ENCODE data around the gene GID8. TPM values are rescaled to one million over a fixed set of nuclear protein-coding genes. Genes with fewer than 3 reads are reported as not detected.

The GID8 gene
- total and polyA plus RNA-seq, 4 donors, result 10.2 to 23.6 (median 14.6) TPM

- Histone ChIP-seq H3K9ac (ENCODE audit: low read depth in 1 of 2, low read length in 2 of 2) (no peak overlapping the region), H3K4me1 (ENCODE audit: control insufficient read depth in 4 of 4, insufficient read depth in 4 of 4, low read length in 3 of 4) (peaks cover 0 to 34% (median 27%) of the 10 kb centered on the region in 4 donors), H3K27ac (ENCODE audit: low read depth in 1 of 2, low read length in 2 of 2) (no peak overlapping the region), H3K27me3 (ENCODE audit: control insufficient read depth in 4 of 4, insufficient read depth in 4 of 4, low read length in 3 of 4) (no peaks in the 10 kb centered on the region), H3K4me3 (ENCODE audit: low read depth in 1 of 3, low read length in 3 of 3) (no peak overlapping the region), H3K9me3 (ENCODE audit: control insufficient read depth in 4 of 4, low read length in 3 of 4) (no peaks in the 10 kb centered on the region), H3K36me3 (ENCODE audit: control insufficient read depth in 4 of 4, insufficient read depth in 3 of 4, low read depth in 1 of 4, low read length in 3 of 4) (peaks cover 8 to 48% (median 15%) of the 10 kb centered on the region in 4 donors)
- no peak for DNase-seq (ENCODE audit: low spot score)
- 93% methylated on average over 36 of the region's 36 CpGs for WGBS
- TF ChIP-seq NR2F2 (IDR thresholded peaks at IDR 0.05), result no peak
- TF ChIP-seq HNF4G (IDR thresholded peaks at IDR 0.05), result no peak
- TF ChIP-seq FOXA1 (IDR thresholded peaks at IDR 0.05), result no peak
- TF ChIP-seq TAF1 (conservative IDR thresholded peaks at IDR 0.05), result no peak
- TF ChIP-seq SP1 (IDR thresholded peaks at IDR 0.05), result no peak
- no peak for TF ChIP-seq MAX (IDR thresholded peaks at IDR 0.05)
Observed at GRCh38 chr20:62957136-62958117, 19.5 kb downstream of the GID8 start.

DNA sequence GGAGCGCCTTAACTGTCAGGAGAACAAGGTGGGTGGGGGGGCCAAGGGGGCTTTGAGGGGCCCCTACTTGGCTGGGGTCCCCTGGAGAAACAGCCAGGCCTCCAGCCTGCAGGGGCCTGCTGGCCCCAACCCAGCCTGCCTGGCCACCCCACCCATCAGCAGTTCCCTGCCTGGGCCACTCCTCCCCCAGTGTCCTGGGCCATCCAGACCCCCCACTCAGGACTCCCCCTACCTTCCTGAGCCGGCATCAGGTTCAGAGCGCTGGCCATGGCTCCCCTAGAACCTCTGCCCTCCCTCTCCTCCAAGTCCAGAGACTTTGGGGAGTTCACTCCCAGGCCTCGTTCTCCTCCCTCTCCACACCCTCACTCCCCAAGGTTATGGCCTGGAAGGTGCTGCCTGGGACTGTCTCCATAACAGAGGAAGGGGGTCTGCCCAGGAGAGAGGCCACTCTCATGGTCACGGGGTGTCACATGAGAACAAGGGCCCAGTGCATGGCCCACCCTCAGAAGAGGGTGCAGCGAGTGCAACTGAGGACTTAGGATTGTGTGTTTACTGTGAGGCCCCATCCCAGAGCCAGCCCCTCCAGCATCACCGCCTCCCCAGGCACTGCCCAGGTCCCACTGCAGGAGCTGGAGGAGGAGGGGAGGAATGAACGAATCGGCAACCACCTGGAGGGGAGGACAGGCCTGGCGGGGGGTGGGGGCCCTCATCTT, 20.6 kb downstream of the GID8 start:
- no peak overlapping the region for H3K9ac ChIP-seq (ENCODE audit: low read depth in 1 of 2, low read length in 2 of 2)
- no peak for TF ChIP-seq YY1 (IDR thresholded peaks at IDR 0.05)
- TF ChIP-seq, protein P1, sequence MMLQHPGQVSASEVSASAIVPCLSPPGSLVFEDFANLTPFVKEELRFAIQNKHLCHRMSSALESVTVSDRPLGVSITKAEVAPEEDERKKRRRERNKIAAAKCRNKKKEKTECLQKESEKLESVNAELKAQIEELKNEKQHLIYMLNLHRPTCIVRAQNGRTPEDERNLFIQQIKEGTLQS (IDR thresholded peaks at IDR 0.05), result no peak
- no peak for TF ChIP-seq HNF4A (conservative IDR thresholded peaks at IDR 0.05)
- TF ChIP-seq FOXA1 (IDR thresholded peaks at IDR 0.05), result no peak
- no peak for TF ChIP-seq JUND (IDR thresholded peaks at IDR 0.05)
- no peak for TF ChIP-seq FOXA2 (IDR thresholded peaks at IDR 0.05)
- H3K27me3 ChIP-seq (ENCODE audit: control insufficient read depth in 4 of 4, insufficient read depth in 4 of 4, low read length in 3 of 4), result no peaks in the 10 kb centered on the region
- no peak overlapping the region for H3K4me3 ChIP-seq (ENCODE audit: low read depth in 1 of 3, low read length in 3 of 3)
- H3K27ac ChIP-seq (ENCODE audit: low read depth in 1 of 2, low read length in 2 of 2), result no peak overlapping the region
- no peak for DNase-seq (ENCODE audit: low spot score)
- H3K4me1 ChIP-seq (ENCODE audit: control insufficient read depth in 4 of 4, insufficient read depth in 4 of 4, low read length in 3 of 4), result peaks cover 0 to 28% (median 25%) of the 10 kb centered on the region in 4 donors
- H3K36me3 ChIP-seq (ENCODE audit: control insufficient read depth in 4 of 4, insufficient read depth in 3 of 4, low read depth in 1 of 4, low read length in 3 of 4), result peaks cover 13 to 59% (median 19%) of the 10 kb centered on the region in 4 donors
- 87% methylated on average over 10 of the region's 10 CpGs for WGBS
- no peaks in the 10 kb centered on the region for H3K9me3 ChIP-seq (ENCODE audit: control insufficient read depth in 4 of 4, low read length in 3 of 4)

DNA sequence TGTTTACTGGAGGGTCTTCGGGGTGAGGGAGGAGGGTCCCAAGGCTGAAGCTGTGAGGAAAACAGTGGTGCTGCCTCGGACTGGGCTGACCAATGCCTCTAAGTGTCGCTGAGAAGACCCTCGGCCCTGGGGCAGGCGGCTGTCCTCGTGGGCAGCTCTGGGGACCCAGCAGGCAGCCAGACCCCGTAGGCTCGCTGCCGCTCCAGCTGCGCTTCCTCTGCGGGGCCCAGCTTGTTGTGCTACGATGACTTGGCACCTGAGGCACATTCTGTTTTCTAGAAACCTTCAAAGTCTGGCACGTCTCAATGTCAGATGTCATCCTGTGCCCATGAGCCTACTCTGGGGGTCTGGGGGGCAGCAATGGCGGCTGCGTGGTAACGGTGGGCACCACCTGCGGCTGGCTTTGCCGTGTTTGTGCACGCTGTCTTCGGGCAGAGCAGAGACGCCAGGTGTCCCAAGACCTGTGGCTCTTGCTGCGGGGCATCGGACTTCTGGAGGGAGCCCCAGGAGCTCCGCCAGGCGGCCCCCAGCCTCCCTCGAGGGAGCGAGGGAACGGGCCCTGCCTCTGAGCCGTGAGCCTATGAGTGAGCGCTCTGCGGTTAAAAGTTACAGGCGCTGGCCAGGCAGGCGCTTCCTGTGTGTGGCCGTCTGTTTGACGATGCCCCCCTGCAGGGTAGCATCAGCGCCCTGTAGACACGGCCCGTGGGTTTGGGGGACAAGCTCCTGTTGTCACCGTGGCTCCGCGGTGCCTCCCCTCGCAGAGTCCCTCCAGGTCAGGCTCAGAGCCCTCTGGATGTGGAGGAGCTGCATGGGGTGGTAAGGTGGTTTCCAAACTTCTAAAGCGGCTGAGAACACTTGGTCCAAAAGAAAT, 21.4 kb downstream of the GID8 start:
- no peak overlapping the region for H3K9ac ChIP-seq (ENCODE audit: low read depth in 1 of 2, low read length in 2 of 2)
- H3K9me3 ChIP-seq (ENCODE audit: control insufficient read depth in 4 of 4, low read length in 3 of 4), result no peaks in the 10 kb centered on the region
- H3K36me3 ChIP-seq (ENCODE audit: control insufficient read depth in 4 of 4, insufficient read depth in 3 of 4, low read depth in 1 of 4, low read length in 3 of 4), result peaks cover 21 to 67% (median 24%) of the 10 kb centered on the region in 4 donors
- WGBS, result 77% methylated on average over 43 of the region's 43 CpGs
- H3K27me3 ChIP-seq (ENCODE audit: control insufficient read depth in 4 of 4, insufficient read depth in 4 of 4, low read length in 3 of 4), result no peaks in the 10 kb centered on the region
- no peak for DNase-seq (ENCODE audit: low spot score)
- H3K4me3 ChIP-seq (ENCODE audit: low read depth in 1 of 3, low read length in 3 of 3), result no peak overlapping the region
- no peak overlapping the region for H3K27ac ChIP-seq (ENCODE audit: low read depth in 1 of 2, low read length in 2 of 2)
- peaks cover 0 to 23% (median 22%) of the 10 kb centered on the region in 4 donors for H3K4me1 ChIP-seq (ENCODE audit: control insufficient read depth in 4 of 4, insufficient read depth in 4 of 4, low read length in 3 of 4)
- TF ChIP-seq, protein P2, sequence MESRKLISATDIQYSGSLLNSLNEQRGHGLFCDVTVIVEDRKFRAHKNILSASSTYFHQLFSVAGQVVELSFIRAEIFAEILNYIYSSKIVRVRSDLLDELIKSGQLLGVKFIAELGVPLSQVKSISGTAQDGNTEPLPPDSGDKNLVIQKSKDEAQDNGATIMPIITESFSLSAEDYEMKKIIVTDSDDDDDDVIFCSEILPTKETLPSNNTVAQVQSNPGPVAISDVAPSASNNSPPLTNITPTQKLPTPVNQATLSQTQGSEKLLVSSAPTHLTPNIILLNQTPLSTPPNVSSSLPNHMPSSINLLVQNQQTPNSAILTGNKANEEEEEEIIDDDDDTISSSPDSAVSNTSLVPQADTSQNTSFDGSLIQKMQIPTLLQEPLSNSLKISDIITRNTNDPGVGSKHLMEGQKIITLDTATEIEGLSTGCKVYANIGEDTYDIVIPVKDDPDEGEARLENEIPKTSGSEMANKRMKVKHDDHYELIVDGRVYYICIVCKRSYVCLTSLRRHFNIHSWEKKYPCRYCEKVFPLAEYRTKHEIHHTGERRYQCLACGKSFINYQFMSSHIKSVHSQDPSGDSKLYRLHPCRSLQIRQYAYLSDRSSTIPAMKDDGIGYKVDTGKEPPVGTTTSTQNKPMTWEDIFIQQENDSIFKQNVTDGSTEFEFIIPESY (IDR thresholded peaks at IDR 0.05), result no peak
- TF ChIP-seq YY1 (IDR thresholded peaks at IDR 0.05) (no peak), JUND (IDR thresholded peaks at IDR 0.05) (no peak), TAF1 (conservative IDR thresholded peaks at IDR 0.05) (no peak), HNF4A (conservative IDR thresholded peaks at IDR 0.05) (no peak), SP1 (IDR thresholded peaks at IDR 0.05) (no peak), GABPA (IDR thresholded peaks at IDR 0.05 in 1 of 2, conservative IDR thresholded peaks at IDR 0.05 in 1 of 2) (no peak), FOXA1 (IDR thresholded peaks at IDR 0.05) (no peak), EGR1 (IDR thresholded peaks at IDR 0.05; ENCODE audit: low read depth in 2 of 2) (no peak), FOXA2 (IDR thresholded peaks at IDR 0.05) (no peak), MAX (IDR thresholded peaks at IDR 0.05) (no peak)
- TF ChIP-seq, protein P3, sequence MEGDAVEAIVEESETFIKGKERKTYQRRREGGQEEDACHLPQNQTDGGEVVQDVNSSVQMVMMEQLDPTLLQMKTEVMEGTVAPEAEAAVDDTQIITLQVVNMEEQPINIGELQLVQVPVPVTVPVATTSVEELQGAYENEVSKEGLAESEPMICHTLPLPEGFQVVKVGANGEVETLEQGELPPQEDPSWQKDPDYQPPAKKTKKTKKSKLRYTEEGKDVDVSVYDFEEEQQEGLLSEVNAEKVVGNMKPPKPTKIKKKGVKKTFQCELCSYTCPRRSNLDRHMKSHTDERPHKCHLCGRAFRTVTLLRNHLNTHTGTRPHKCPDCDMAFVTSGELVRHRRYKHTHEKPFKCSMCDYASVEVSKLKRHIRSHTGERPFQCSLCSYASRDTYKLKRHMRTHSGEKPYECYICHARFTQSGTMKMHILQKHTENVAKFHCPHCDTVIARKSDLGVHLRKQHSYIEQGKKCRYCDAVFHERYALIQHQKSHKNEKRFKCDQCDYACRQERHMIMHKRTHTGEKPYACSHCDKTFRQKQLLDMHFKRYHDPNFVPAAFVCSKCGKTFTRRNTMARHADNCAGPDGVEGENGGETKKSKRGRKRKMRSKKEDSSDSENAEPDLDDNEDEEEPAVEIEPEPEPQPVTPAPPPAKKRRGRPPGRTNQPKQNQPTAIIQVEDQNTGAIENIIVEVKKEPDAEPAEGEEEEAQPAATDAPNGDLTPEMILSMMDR (IDR thresholded peaks at IDR 0.05; ENCODE audit: low read depth, low read length, missing input control), result no peak

Data from liver (tissue), 9 donors.